ENCODE data around the gene FHAD1.

DNA sequence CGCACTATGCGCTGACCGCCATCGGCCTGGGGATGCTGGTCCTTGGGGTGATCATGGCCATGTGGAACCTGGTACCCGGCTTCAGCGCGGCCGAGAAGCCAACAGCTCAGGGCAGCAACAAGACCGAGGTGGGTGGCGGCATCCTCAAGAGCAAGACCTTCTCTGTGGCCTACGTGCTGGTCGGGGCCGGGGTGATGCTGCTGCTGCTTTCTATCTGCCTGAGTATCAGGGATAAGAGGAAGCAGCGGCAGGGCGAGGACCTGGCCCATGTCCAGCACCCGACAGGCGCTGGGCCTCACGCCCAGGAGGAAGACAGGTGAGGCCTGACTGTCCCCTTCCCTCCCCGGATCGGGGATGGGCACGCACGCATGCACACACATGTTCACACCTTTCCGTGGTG, 31.9 kb upstream of the FHAD1 start:
- TF ChIP-seq RXRA (CRISPR knock-in tag; IDR thresholded peaks at IDR 0.05), result no peak
- TF ChIP-seq GATAD1 (CRISPR knock-in tag; IDR thresholded peaks at IDR 0.05), result no peak

All from HepG2 (cell line).